Measurements from ENCODE around the gene CST4.
A peak's percentile ranks its signal among the peaks of the same experiment; 100 is the strongest.
"Not testable (repeated sequence)": the region's sequence is repeated elsewhere in the genome, so short reads cannot be mapped to it uniquely, and the experiment has no call there.

The CST4 gene

GRCh38 chr20:23659989-23660837 lies 28.6 kb downstream of the CST4 start:
- DNase-seq (ENCODE audit: low spot score): no peak

- not testable (repeated sequence) for DNase-seq (ENCODE audit: low spot score)
These were observed 29.2 kb downstream of the CST4 start for GRCh38 chr20:23659610-23659988.

DNA sequence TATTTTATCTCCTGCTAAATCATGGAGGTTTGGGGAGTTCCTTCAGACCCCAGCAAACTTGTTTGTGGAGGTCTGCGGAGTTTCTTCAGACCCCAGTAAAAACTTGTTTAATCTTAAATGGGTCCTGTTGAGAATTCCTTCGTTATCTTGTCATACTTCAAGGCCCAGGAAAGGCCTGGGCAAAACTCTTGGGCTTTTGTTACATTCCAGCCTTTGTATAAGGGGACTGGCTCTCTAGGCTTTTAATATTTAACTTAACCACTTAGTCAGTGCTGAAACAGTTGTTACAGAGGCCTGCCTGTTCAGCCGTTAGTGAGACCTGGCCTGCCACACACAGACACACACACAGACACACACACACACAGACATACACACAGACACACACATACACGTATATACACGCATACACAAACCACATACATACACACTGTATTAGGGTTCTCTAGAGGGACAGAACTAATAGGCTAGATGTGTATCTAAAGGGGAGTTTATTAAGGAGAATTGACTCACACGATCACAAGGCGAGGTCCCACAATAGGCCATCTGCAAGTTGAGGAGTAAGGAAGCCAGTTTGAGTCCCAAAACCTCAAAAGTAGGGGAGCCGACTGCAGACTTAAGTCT lies 29.7 kb downstream of the CST4 start:
- no peak for DNase-seq (ENCODE audit: low spot score)

DNA sequence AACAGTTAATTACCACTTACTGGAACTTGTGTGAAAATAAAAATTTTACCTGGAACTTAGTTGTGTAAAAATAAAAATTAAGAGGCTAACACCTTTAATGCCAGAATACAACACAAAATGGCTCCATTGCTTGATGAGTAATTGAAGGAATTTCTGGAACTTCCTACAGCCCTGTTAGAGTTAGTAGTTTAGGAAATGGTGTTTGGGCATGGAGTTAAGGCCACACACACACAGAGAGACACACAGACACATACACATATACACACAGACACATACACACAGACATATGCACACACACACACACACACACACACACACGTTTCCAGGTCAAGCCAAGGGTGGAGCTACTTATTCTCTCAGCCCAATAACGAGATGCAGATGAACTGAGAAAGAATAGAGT lies 30.5 kb downstream of the CST4 start:
- DNase-seq (ENCODE audit: low spot score): no peak

- no peak for DNase-seq (ENCODE audit: low spot score)
These were observed 31.6 kb downstream of the CST4 start for GRCh38 chr20:23657202-23657601.

DNA sequence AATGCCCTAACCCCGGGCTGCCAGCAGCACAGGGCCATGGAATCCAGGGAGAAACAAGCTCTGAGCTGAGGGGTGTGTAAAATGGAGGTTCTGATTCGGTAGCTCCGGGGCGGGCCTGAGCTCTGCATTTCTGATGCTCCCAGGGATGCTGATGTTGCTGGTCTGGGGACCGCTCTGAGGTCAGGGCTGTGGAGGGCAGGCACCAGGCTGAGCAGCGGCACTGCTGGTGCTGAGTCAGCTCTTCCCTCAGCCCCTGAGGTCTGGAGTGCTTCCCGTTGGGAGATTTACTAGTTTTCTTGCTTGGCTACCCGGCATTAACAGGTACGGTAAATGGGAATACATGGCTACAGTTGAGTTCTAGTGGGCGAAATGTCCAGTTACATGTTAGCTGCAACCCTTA lies 32.5 kb downstream of the CST4 start:
- DNase-seq (ENCODE audit: low spot score): no peak

GRCh38 chr20:23655491-23656211 lies 33.2 kb downstream of the CST4 start:
- no peak for DNase-seq (ENCODE audit: low spot score)

DNA sequence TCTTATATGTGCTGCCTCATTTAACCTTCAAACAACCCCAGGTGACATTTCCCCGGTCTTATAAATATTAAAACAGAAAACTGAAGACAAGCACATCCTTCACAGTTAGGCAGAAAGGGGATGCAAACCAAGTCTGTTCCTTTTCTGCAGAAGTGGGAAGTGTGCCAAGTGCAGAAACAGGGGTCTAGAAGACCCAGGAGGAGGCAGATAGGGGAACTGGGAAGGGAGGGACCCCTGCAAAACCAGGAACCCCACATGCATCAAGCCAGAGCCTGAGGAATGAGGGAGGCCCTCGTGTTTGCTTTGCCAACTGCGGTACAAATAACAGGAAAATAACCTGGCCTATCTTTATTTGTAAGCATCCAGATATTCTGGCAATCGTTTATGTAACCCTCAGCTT lies 34.1 kb downstream of the CST4 start:
- DNase-seq (ENCODE audit: low spot score): no peak

DNA sequence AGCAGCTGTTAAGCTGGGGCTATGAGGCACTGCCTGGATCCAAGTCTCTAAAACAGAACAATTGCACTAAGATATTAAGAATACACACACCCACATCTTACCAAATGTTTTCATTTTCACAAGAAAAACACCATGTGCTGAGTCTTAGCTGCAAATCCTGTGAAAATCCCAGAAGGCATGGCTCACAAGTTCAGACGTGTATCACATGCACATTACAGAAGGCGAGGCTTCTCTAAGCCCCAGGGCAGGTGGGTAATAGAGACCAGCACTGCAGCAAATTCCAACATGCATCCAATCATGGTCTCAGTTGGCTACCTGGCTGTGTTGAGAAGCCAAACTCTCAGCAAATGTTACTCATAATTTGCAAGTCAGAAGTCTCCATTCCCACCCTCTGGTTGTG lies 34.8 kb downstream of the CST4 start:
- DNase-seq (ENCODE audit: low spot score): no peak

DNA sequence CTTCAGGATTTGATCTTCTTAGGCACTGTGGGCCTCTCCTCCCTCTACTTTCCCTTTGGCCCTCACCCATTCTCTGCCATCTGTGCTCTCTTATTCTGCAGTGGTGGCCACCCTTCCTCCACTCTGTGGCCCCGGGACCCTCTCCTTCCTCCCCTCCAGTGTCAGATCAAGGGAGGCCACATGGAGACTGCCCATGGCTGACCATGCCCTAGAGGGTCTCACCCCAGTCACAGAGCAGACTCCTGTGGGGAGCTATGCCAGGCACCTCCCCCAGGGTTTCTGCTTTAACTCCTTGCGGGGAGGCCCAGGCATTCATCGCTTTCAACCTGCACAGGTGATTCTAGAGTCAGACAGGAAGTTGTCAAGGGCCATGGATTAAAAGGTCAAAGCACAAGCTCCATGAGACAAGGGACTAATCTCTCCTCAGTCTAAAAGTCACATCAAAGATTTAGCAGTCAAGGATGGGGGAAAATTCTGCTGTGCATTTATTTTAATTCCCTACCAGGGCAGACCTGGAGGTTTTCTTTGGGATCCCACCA lies 35.4 kb downstream of the CST4 start:
- no peak for DNase-seq (ENCODE audit: low spot score)

- no peak for DNase-seq (ENCODE audit: low spot score)
These were observed 35.9 kb downstream of the CST4 start for GRCh38 chr20:23652926-23653325.

GRCh38 chr20:23652371-23652770 lies 36.5 kb downstream of the CST4 start:
- DNase-seq (ENCODE audit: low spot score): no peak

GRCh38 chr20:23651117-23651516 lies 37.7 kb downstream of the CST4 start:
- DNase-seq (ENCODE audit: low spot score): no peak

DNA sequence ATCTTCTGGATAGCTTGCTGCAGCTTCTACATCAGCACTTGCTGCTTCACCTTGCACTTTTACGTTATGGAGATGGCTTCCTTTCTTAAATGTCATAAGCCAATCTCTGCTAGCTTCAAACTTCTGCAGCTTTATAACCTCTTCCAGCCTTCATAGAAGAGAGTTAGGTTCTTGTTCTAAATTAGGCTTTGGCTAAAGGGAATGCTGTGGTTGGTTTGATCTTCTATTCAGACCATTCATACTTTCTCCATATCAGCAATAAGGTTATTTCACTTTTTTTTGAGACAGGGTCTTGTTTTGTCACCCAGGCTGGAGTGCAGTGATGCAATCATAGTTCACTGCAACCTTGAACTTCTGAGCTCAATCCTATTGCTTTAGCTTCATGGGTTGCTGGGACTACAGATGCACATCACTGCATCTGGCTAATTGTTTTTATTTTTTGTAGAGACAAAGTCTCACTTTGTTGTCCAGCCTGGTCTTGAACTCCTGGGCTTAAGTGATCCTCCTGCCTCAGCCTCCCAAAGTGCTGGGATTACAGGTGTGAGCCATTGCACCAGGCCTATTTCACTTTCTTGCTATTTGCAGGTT lies 38.9 kb downstream of the CST4 start:
- no peak for DNase-seq (ENCODE audit: low spot score)

- DNase-seq (ENCODE audit: low spot score): no peak
These were observed 39.6 kb downstream of the CST4 start for GRCh38 chr20:23649242-23649641.

- DNase-seq (ENCODE audit: low spot score): no peak
These were observed 41.5 kb downstream of the CST4 start for GRCh38 chr20:23647346-23647745.

DNA sequence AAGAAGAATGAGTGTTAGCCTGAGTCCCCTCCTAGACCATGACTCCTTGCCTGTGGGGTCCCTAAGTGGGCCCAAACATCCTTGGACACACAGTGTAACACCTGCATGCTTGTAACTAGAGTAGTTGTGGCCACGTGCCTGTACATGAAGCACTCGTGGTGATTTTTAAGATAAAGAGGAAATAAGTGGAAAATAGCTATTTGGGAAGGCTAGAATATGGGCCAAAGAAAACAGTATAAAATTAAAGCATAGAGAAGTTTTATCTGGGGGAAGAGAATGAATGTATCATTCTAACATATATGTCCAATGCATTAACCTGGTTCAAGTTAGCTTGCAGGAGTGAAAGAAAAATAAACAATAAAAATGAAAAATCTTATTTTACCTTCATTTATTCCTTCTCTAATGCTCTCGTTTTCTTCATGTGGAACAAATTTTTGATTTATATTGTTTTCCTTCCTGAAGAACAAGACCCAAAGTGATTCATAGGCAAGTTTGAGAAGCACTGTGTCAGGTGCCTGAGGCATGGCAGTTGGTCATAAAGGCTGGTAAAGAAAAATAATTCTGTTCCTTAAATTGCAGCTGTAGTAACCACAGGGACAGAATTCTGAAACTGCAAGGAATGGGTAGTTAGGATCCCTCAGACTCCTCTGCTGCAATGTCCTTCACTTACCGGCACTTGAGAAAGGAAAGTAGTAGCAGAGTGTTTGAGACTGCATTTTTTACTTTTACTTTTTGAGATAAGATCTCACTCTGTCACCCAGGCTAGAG lies 42.5 kb downstream of the CST4 start:
- no peak for DNase-seq (ENCODE audit: low spot score)

DNA sequence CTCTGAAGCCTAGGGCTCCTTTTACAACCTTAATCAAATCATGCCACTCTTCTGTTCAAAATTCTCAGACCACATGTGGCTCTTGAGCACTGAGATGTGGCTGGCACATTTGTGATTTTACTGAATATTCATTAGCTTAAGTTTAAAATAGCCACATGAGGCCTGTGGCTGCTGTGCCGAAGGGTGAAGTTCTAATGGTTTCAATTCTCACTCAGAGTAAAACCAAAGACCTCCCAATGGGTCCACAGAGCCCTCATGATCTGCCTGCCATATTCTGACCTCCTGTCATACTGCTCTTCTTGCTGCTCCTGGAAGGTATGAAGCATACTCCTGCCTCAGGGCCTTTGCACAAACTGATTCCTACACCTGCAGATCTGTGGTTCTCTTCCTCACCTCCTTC lies 43.3 kb downstream of the CST4 start:
- no peak for DNase-seq (ENCODE audit: low spot score)

DNA sequence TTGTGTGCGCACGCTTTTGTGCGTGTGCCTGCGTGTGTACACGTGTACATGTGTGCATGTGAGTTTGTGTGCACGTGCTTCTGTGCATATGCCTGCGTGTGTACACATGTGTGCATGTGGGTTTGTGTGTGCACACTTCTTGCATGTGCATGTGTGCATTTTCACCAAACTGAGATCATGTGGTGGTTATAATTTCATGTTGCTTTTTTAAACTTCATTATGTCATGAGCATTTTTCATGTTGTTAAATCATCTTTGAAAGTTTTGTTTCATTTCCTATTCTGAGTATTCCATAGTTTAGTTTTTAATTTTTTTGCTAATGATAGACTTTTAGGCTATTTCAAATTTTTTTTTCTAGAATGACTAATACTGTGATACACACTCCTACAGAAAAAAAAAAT lies 44.7 kb downstream of the CST4 start:
- no peak for DNase-seq (ENCODE audit: low spot score)

DNA sequence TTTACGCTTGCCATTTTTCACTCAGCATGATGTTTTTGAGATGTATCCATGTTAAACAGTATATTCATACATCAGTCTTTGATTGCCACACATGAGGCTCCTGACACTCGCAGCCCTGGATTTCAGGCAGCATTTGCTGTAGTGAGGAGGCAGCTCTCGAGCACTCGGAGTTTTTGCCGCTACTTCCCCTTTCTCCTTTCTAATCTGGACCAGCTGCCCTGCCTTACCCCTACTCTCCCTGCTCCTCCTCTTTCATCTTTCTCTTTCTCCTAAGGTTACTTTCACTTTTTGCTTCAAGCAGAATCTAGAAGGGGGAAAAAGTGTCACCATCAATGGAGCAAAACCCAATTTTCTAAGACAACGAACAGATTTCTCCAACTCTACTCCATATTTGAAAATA lies 45.2 kb downstream of the CST4 start:
- DNase-seq (ENCODE audit: low spot score): no peak

GRCh38 chr20:23641936-23642751 lies 46.7 kb downstream of the CST4 start:
- DNase-seq (ENCODE audit: low spot score): peak; percentile 6

All from LoVo (cell line).